CD4-positive, alpha-beta T cell treated with Interleukin-6 at 100 ng/mL for 8 hours (primary cell): ENCODE measurements around the gene MUC20.
"Not testable (repeated sequence)": the region's sequence is repeated elsewhere in the genome, so short reads cannot be mapped to it uniquely, and the experiment has no call there.

ENCODE experiments used
- DNase-seq: peaks from one replicate; pipeline ENCODE4 v3.0.0-alpha.2; 2020; ENCODE audit warnings: mixed read lengths, low spot score

The MUC20 gene

GRCh38 chr3:195770841-195771645 lies 50.3 kb downstream of the MUC20 start:
- DNase-seq, result not testable (repeated sequence)

GRCh38 chr3:195771646-195772300 lies 51.0 kb downstream of the MUC20 start:
- no peak for DNase-seq

- no peak for DNase-seq
Observed at GRCh38 chr3:195773956-195774537, 53.3 kb downstream of the MUC20 start.

- DNase-seq, result no peak
Observed at GRCh38 chr3:195774917-195775316, 54.1 kb downstream of the MUC20 start.

- no peak for DNase-seq
Observed at GRCh38 chr3:195777975-195778374, 57.2 kb downstream of the MUC20 start.

- DNase-seq, result not testable (repeated sequence)
Observed at GRCh38 chr3:195781236-195781635, 60.5 kb downstream of the MUC20 start.
